Neural crest cell (in vitro differentiated cells): Measurements from ENCODE around the gene HOPX. TPM values are rescaled to one million over a fixed set of nuclear protein-coding genes. Genes with fewer than 3 reads are reported as not detected.
"Not testable (repeated sequence)": the region's sequence is repeated elsewhere in the genome, so short reads cannot be mapped to it uniquely, and the experiment has no call there.

Experiments
- DNase-seq: peaks from one replicate; pipeline ENCODE4 v3.0.0; 2021; ENCODE audit warnings: low read depth, mixed read lengths, low spot score
- H3K27ac Mint-ChIP-seq: one replicate; pipeline ENCODE4 v1.8.0; 2021; ENCODE audit warnings: mild to moderate bottlenecking, mixed read lengths; ENCODE audit not compliant: unreplicated experiment
- H3K27me3 Mint-ChIP-seq: 2 replicates; pipeline ENCODE4 v1.8.0; 2021; ENCODE audit warnings: low read depth, mild to moderate bottlenecking, mixed read lengths
- H3K36me3 Mint-ChIP-seq: 2 replicates; pipeline ENCODE4 v1.8.0; 2021; ENCODE audit warnings: low read depth, mild to moderate bottlenecking, mixed read lengths
- H3K4me1 Mint-ChIP-seq: 2 replicates; pipeline ENCODE4 v1.8.0; 2021; ENCODE audit warnings: mixed read lengths
- H3K4me3 Mint-ChIP-seq: one replicate; pipeline ENCODE4 v1.8.0; 2021; ENCODE audit warnings: mild to moderate bottlenecking, mixed read lengths
- H3K9me3 Mint-ChIP-seq: 2 replicates; pipeline ENCODE4 v1.8.0; 2021; ENCODE audit warnings: mixed read lengths
- CTCF ChIP-seq: fragments of 200-600 bp; sonication (generic); conservative IDR thresholded peaks from 2 replicates; pipeline ENCODE4 v1.5.0; 2021; ENCODE audit warnings: antibody characterized with exemption, mild to moderate bottlenecking
- total RNA-seq: library from RNA; stranded (reverse); gene quantifications from 2 replicates; pipeline ENCODE4 v1.2.1, GENCODE V29; 2021

The HOPX gene
- total RNA-seq, 1 donor from 2014 or later, result not detected

GRCh38 chr4:56641494-56642051 lies 39.5 kb downstream of the HOPX start:
- peaks cover 11% of the 10 kb centered on the region for H3K9me3 Mint-ChIP-seq
- H3K27me3 Mint-ChIP-seq, result no peaks in the 10 kb centered on the region
- H3K27ac Mint-ChIP-seq, result no peak overlapping the region
- peaks cover 7% of the 10 kb centered on the region for H3K4me1 Mint-ChIP-seq
- no peak overlapping the region for H3K4me3 Mint-ChIP-seq
- no peak for DNase-seq
- H3K36me3 Mint-ChIP-seq, result no peaks in the 10 kb centered on the region
- no peak for TF ChIP-seq CTCF

GRCh38 chr4:56640621-56641493 lies 40.2 kb downstream of the HOPX start:
- peaks cover 8% of the 10 kb centered on the region for H3K9me3 Mint-ChIP-seq
- no peaks in the 10 kb centered on the region for H3K27me3 Mint-ChIP-seq
- no peak overlapping the region for H3K27ac Mint-ChIP-seq
- H3K4me1 Mint-ChIP-seq, result peaks cover 7% of the 10 kb centered on the region
- H3K36me3 Mint-ChIP-seq, result no peaks in the 10 kb centered on the region
- no peak for TF ChIP-seq CTCF
- H3K4me3 Mint-ChIP-seq, result no peak overlapping the region
- no peak for DNase-seq

- no peaks in the 10 kb centered on the region for H3K4me1 Mint-ChIP-seq
- H3K4me3 Mint-ChIP-seq, result no peak overlapping the region
- no peak for DNase-seq
- no peak for TF ChIP-seq CTCF
- H3K27me3 Mint-ChIP-seq, result no peaks in the 10 kb centered on the region
- H3K9me3 Mint-ChIP-seq, result peaks cover 6% of the 10 kb centered on the region
- no peaks in the 10 kb centered on the region for H3K36me3 Mint-ChIP-seq
- H3K27ac Mint-ChIP-seq, result no peak overlapping the region
Measured at GRCh38 chr4:56637791-56638190, 43.3 kb downstream of the HOPX start.

GRCh38 chr4:56637154-56637553 lies 43.9 kb downstream of the HOPX start:
- no peak overlapping the region for H3K27ac Mint-ChIP-seq
- H3K9me3 Mint-ChIP-seq, result peaks cover 6% of the 10 kb centered on the region
- H3K4me3 Mint-ChIP-seq, result no peak overlapping the region
- no peak for DNase-seq
- no peak for TF ChIP-seq CTCF
- peaks cover 1% of the 10 kb centered on the region for H3K27me3 Mint-ChIP-seq
- H3K36me3 Mint-ChIP-seq, result no peaks in the 10 kb centered on the region
- no peaks in the 10 kb centered on the region for H3K4me1 Mint-ChIP-seq

- not testable (repeated sequence) for H3K4me3 Mint-ChIP-seq, DNase-seq, H3K36me3 Mint-ChIP-seq, H3K27ac Mint-ChIP-seq, H3K27me3 Mint-ChIP-seq, H3K4me1 Mint-ChIP-seq, H3K9me3 Mint-ChIP-seq
Measured at GRCh38 chr4:56634954-56635353, 46.1 kb downstream of the HOPX start.

GRCh38 chr4:56633486-56633885 lies 47.6 kb downstream of the HOPX start:
- H3K4me3 Mint-ChIP-seq, result no peak overlapping the region
- H3K4me1 Mint-ChIP-seq, result no peaks in the 10 kb centered on the region
- no peaks in the 10 kb centered on the region for H3K36me3 Mint-ChIP-seq
- no peak for TF ChIP-seq CTCF
- H3K27me3 Mint-ChIP-seq, result peaks cover 4% of the 10 kb centered on the region
- peaks cover 3% of the 10 kb centered on the region for H3K9me3 Mint-ChIP-seq
- no peak overlapping the region for H3K27ac Mint-ChIP-seq
- DNase-seq, result no peak
